NB4 (cell line): ENCODE measurements around the gene TRIM9.

Source experiments
- CTCF ChIP-seq: IDR thresholded peaks from one replicate; pipeline ENCODE4 v1.5.1; 2012; ENCODE audit warnings: low read depth, low read length
- MYC ChIP-seq: IDR thresholded peaks from 2 replicates; pipeline ENCODE4 v1.6.1; 2011; ENCODE audit warnings: low read depth, low read length
- POLR2A ChIP-seq: IDR thresholded peaks from 2 replicates; pipeline ENCODE4 v1.6.1; 2011; ENCODE audit warnings: mild to moderate bottlenecking; ENCODE audit not compliant: insufficient read length; ENCODE audit errors: extremely low read depth
- TF ChIP-seq, protein P1 (sequence below): IDR thresholded peaks from 2 replicates; pipeline ENCODE4 v1.6.1; 2011; ENCODE audit warnings: low read depth, low read length

DNA sequence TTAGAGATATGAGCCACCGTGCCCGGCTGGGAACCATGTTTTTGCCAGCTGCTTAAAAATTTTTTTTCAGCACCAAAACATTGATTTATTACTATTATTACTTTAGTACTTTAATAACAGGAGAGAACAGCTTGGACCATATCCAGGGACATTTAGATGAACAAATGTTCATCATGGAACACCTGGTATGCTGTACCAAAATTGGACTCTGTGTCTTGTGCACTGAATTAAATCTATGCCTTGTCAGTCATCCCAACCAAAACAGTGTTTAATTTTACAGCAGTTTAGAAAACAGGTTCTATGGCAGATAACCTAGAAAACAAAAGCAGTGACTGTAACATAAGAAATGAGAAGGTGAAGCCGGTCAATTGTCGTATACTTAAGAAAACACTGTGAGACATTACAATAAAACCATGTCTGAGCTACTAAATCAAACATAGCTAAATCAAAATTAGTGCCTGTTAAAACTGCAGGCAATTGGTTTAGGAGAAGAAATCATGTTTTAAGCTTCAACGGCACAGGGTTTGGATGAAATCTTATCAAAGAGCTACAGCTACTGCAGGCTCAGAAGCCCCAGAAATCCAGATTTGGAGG is 92.4 kb downstream of the TRIM9 start:
- no peak for TF ChIP-seq CTCF
- TF ChIP-seq POLR2A, result no peak
- TF ChIP-seq, protein P1, sequence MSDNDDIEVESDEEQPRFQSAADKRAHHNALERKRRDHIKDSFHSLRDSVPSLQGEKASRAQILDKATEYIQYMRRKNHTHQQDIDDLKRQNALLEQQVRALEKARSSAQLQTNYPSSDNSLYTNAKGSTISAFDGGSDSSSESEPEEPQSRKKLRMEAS, result no peak
- TF ChIP-seq MYC, result no peak
